ENCODE results near the gene NR4A3.

GRCh38 chr9:99785010-99785590 is 36.6 kb upstream of the NR4A3 start:
- TF ChIP-seq POLR2A (IDR thresholded peaks at IDR 0.05) (no peak), CTCF (IDR thresholded peaks at IDR 0.05 in 8 of 11, conservative IDR thresholded peaks at IDR 0.05 in 3 of 11) (no peak), POLR2AphosphoS5 (IDR thresholded peaks at IDR 0.05) (no peak)
